ENCODE data around the gene TRIM2. TPM values are rescaled to one million over a fixed set of nuclear protein-coding genes. Genes with fewer than 3 reads are reported as not detected.

Gene TRIM2
- total RNA-seq, 1 donor, result 5.7 TPM

DNA sequence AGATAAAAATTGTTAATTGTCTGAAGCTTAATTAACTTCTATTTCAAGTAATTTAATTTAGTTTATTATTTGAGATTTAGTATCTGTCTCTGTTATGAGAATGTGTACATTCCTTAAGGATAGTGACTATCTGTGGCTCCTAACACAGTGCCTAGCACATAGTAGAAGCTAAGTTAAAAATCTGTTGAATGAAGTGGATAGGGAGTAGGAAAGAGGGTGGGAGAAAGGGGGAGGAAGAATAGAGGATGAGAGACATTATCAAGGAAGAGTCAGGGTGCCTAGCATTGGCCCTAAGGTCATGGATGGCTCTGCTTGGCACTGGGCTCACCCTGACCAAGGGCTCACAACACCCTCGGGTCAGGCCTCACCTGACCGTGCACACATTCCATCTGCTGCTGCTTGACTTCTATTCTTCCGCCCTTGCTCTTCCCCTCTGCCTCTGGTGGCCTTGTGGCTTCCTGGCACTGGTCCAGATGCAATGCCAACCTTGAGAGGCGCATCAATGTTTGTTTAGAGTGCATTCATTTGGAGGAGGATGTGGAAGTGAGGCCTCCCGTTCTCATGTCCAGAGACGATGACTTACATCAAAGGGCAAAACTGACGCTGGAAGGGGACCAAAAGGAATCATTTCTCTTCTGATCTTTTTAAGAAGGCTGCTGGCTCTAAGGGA is 42.3 kb downstream of the TRIM2 start:
- DNase-seq (ENCODE audit: low read depth in 2 of 3, low spot score in 2 of 3), result no peak

DNA sequence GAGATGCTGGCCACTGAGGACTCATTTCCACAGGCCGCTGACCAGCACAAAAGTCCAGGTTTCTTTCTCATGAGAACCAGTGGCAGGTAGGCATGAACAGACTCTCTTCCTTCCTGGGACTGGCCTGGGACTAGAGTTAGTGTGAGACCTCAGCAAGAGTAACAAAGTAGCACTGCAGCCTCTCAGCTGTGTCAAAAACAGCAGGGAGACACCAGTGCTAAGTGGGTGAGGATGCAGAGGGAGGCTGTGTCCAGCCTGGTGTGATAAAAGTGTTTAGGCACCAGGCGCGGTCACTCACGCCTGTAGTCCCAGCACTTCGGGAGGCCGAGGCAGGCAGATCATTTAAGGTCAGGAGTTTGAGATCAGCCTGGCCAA is 42.9 kb downstream of the TRIM2 start:
- DNase-seq (ENCODE audit: low read depth in 2 of 3, low spot score in 2 of 3), result no peak

DNA sequence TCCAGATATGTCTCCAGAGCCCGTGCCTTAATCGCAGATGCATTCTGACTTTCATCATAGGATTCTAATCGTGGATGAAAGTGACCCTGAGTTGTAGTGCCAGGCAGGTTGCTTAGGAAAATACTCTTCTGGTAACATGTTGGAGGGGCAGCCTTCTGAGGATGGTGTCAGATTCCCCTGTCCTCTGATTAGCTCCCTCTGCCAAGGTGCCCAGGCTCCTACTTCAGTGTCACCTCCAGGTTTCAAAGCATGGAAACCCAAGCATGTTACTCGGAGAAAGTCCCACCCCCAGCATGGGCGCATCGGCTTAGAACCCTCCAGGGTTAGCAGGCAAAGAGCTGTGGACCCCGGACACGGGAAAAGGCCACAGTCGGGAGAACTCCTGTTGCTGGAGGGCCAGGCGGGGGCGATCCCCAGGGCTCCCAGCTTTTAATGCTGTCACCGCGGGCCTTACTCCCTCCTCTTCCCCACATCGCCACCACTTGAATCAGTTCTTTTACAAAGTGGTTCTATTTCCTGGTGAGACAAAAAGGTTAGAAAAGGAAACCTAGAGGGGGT is 44.5 kb downstream of the TRIM2 start:
- DNase-seq (ENCODE audit: low read depth in 2 of 3, low spot score in 2 of 3), result peak in 1 of 3 donors; percentile 9

DNA sequence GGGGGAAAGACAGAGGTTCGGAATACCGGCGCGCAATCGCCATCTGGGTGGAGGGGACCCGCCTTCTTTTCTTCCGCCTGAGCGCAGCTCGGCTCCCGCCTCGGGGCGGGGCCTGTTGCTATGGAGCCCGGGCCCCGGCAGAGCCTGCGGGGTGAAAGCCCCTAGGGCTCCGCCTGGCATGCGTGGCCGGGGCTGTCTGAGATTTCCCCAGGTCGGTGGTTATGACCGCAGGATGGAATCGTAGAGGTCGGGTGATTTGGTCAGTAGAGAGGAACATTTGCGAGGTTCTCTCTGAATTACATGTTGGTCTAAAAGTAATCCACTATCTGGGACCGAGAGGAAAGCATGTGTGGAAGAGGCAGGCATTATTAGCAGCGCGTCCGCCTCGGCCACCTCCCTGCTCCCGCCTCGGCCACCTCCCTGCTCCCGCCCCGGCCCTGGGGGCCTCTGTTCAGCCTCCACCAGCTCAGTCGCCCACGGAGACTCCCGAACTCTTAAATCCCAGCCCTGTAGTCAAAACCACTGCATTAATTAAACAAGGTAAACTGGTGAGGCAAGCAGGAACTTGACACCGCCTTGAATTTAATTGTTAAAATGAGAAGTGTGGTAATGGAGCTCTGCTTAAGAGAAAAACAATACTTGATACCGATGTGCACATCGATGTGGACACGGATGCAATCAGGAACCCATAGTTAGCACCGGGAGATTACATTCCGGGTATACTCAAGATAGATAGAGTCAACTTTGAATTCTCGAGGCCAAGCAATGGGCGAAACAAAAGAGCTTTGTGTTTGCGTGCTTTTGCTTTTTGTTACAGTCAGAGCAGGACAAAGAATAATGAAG is 45.2 kb downstream of the TRIM2 start:
- peak; percentile 75 to 86 (median 80) for DNase-seq (ENCODE audit: low read depth in 2 of 3, low spot score in 2 of 3)

DNA sequence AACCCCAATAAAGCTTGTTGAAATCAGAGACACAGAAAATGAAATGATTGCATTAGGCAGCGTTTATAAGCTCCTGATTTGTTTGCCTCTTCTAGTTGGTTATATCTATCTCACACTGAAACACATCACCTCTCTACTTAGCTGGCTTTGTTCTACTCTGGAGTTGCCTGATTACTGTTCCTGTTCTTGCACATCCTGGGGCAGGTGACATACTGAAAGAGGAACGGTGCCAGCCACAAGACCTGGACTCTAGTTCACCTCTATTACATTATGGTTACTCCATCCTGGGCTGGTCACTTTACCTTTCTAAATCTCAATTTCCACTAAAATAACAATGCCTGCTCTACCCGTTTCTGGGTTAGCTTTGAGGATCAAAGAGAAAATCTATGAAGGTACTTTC is 47.9 kb downstream of the TRIM2 start:
- no peak for DNase-seq (ENCODE audit: low read depth in 2 of 3, low spot score in 2 of 3)

DNA sequence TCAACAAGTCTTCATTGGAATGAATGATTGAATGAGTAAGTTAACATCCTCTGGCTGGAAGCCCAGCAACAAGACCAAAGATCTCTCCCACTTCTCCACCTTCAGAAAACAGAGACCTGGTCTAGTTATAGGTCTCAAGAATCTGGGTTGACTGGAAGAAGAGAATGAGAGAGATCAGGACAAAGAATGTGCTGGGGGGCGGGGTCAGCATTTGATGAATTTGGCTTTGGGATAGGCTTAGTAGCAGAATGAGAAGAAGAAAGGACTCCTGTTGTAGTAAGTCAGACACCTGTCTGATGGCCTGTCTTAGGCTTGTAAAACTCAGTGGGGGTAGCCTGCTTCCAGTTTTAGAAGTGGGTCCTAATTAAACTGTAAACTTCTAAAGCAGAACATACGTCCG is 51.0 kb downstream of the TRIM2 start:
- no peak for DNase-seq (ENCODE audit: low read depth in 2 of 3, low spot score in 2 of 3)

DNA sequence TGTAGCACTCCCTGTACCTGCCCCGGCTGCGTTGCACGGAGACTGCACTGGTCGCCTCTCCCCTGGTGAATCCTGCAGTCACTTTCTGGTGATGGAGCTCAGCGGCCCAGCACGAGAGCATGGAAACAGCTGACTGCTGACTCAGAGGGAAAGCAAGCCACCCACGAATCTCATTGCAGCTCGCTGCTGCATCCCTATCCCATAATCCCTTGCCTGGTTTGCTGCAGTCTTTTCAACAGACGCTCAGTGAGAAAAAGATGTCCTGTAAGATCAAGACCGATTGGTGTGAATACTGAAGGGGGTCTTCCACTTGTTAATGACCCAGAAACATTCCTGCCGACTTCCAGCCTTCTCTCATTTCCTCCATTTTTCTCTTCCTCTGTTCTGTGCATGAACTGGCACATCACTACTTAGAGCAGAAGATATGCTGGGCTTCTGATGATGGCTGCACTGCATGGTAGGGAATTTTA is 52.9 kb downstream of the TRIM2 start:
- peak in 2 of 3 donors; percentile 24 to 30 for DNase-seq (ENCODE audit: low read depth in 2 of 3, low spot score in 2 of 3)

DNA sequence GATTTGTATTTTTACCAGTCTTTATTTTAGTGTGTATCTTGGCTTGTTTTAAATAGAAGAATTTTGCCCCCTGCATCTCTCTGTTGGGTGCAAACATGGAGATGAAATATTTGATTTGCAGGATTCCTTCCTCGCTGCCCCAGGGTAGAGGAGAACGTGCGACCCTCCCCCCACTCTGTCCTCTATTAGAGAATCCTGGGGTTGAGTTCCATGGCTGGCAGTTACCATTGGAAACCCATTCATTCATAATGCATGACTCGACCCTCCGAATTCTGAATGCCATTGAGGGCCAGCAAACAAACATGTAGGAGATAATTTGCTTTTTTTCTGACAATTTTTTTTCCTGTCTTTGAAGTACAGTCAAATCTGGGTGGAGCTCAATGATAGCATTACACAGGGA is 53.7 kb downstream of the TRIM2 start:
- no peak for DNase-seq (ENCODE audit: low read depth in 2 of 3, low spot score in 2 of 3)

DNA sequence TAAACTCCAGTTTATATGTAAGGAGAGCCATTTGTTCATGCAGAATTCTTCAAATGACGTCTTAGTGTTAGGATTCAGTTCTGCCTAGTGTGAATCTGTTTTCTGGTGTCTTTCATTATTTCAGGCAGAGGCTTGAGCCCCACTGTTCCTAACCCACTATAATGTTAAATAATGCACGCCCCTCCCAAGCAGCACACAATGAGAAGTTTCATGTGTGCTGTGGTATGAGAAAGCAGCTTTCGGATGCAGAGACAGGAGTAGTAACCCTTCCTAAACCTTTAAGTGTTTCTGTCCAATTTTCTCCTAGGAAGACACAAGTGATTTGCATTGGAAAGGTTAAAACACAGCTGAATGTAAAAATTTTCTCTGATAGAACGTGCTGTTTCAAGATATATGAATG is 54.5 kb downstream of the TRIM2 start:
- DNase-seq (ENCODE audit: low read depth in 2 of 3, low spot score in 2 of 3), result no peak

DNA sequence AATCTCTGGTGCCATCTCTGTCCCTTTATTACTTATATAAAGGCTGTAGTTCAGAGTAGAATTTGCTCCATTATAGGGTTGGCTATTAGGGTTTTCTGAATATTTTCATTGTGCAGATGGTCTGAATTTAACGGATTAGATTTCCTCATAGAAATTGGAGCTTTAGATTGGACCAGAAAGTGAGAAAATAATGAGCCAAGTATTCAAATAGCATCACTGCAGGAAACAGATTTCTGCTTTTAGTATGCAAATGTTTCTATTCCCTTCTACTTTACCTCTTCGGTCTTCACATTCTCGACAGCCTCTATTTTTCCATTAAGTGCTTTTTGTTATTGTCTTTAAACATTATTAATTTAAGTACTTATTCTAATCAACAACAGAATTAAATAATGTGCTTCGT is 55.4 kb downstream of the TRIM2 start:
- no peak for DNase-seq (ENCODE audit: low read depth in 2 of 3, low spot score in 2 of 3)

DNA sequence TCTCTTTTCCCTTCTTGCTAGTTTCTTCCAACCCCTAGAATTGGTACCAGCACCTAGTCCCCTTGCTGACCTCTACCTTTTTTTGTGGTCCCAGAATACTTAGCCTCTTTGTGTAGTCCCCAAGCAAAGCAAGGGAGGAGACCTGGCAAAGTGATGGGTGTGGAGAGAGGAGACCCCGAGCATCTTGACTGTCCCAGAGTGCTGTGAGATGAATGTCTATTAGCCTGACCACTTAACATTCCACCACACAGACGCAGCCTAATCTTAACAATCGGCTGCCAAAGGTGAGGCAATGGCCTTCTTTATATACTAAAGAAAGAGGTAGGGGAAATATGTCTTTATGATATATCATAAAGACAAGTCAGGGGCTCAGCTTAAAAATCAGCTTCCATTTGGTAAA is 55.9 kb downstream of the TRIM2 start:
- no peak for DNase-seq (ENCODE audit: low read depth in 2 of 3, low spot score in 2 of 3)

DNA sequence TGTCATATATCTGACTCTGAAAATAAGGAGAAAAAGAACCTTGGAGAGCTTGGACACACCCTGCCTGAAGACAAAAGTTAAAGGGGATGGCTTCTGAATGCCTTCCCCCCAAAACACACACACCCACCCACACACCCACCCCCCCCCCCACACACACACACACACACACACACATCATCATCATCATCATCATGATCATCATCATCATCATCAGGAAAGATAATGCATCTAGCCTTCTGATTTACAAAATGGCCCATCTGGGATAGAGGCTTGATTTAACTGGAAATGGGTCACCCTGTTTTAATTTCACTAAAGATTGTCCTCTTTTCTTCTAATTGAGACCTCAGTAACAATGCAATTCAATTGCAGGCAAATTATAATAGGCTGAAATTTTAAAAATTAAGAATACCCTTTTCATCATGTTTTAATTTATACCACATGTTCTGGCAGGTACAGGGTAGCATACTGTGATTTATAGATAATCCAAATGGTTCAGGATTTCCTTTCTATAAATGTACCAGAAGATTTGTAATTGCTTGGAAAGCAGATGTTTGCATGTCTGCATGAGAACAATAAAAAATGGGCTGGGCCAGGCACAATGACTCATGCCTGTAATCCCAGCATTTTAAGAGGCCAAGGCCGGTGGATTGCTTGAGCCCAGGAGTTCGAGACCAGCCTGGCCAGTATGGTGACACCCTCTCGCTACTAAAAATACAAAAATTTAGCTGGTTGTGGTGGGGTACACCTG is 56.5 kb downstream of the TRIM2 start:
- DNase-seq (ENCODE audit: low read depth in 2 of 3, low spot score in 2 of 3), result no peak

DNA sequence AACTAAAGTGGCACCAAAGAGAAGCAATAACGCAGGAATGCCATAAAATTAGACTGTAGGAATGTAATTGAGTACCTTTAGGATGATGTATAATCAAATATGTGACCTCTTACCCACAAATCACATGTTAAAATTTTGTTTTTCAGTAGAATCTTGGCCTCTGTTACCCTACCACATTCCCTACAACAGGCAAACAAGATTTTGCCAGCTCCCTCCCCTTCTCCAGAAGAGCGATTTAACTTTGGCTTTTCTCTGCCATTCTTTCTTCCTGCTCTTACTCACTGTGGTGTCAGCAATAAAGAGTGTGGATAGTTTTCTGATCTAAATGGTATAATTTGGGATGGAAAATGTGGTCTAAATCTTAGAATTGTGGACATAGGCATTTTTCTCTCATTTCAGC is 57.2 kb downstream of the TRIM2 start:
- DNase-seq (ENCODE audit: low read depth in 2 of 3, low spot score in 2 of 3), result no peak

DNA sequence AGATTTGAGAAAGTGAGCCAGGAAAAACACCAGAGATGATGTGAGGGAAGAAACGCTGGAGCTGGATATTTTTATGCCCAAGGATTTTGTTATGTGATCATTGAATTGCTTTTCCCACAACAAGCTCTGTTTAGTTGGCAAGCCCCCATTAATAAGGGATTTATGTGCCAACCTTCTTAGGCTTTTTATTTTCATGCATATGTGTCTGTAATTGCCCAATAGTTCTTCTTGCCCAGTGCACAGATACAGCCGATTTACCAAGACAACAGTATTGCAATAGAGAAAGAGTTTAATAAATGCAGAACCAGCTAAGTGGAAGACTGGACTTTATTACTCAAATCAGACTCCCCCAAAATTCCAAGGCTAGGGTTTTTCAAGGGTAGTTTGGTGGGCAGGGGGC is 57.7 kb downstream of the TRIM2 start:
- DNase-seq (ENCODE audit: low read depth in 2 of 3, low spot score in 2 of 3), result no peak

DNA sequence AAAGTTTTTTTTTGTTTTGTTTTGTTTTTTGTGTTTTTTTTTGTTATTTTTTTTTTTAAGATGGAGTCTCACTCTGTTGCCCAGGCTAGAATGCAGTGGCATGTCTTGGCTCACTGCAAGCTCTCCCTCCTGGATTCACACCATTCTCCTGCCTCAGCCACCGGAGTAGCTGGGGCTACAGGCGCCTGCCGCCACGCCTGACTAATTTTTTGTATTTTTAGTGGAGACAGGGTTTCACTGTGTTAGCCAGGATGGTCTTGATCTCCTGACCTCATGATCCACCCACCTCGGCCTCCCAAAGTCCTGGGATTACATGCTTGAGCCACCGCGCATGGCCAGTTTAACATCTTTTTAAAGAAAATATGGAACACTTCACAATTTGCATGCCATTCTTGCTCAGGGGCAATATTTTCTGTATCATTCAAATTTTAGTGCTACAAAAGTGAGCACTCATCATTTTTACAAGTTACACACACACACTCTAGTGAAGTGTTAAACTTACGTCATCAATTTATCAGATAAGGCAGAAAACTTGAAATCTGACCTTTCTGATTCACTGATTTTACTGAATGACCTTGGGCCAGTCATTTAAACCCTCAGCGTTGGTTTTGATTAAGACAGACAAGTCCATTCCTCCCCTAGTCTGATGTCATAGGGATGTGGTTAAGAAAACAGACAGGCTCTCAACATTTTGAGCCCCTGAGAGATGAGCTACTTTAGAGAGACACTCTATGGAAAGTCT is 61.2 kb downstream of the TRIM2 start:
- DNase-seq (ENCODE audit: low read depth in 2 of 3, low spot score in 2 of 3), result no peak

DNA sequence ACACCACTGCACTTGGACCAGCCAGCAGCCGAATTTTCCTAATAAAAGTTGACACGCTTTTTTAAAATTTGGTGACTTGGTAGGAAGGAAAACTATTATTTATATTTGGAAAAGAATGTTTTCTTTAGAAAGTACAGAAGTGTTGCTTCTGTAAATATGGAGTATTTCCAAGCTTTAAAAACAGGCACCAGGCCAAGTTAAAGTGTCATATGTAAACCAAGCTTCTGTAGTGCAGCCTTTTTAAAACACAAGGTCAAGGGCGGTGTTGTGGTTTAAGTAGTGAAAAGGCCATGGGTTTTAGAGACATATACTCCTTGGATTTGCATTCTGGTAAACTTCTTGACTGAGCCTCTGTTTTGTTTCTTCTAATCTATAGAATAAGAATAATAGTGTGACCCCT is 62.7 kb downstream of the TRIM2 start:
- DNase-seq (ENCODE audit: low read depth in 2 of 3, low spot score in 2 of 3), result no peak

DNA sequence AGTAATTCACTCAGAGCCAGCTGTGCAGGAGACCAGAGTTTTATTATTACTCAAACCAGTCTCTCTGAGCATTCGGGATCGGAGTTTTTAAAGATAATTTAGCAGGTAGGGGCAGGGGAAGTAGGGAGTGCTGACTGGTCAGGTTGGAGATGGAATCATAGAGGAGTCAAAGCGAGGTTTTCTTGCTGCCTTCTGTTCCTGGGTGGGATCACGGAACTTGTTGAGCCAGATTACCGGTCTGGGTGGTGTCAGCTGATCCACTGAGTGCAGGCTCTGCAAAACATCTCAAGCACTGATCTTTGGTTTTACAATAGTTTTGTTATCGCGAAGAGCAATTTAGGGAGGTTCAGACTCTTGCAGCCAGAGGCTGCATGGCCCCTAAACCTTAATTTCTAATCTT is 63.6 kb downstream of the TRIM2 start:
- DNase-seq (ENCODE audit: low read depth in 2 of 3, low spot score in 2 of 3), result no peak

DNA sequence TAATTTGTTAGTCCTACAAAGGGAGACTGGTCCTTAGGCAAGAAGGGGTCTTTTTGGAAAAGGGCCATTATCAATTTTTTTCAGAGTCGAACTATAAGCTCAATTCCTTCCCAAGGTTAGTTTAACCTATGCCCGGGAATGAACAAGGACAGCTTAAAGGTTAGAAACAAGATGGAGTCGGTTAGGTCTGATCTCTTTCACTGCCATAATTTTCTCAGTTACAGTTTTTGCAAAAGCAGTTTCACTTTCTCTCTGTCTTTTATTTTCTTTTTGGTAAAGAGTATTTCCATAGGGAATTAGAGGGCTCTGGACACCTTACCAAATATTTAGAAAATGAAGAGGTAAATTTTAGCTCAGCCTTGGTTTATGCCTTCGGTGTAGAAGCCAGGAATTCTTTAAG is 64.1 kb downstream of the TRIM2 start:
- no peak for DNase-seq (ENCODE audit: low read depth in 2 of 3, low spot score in 2 of 3)

DNA sequence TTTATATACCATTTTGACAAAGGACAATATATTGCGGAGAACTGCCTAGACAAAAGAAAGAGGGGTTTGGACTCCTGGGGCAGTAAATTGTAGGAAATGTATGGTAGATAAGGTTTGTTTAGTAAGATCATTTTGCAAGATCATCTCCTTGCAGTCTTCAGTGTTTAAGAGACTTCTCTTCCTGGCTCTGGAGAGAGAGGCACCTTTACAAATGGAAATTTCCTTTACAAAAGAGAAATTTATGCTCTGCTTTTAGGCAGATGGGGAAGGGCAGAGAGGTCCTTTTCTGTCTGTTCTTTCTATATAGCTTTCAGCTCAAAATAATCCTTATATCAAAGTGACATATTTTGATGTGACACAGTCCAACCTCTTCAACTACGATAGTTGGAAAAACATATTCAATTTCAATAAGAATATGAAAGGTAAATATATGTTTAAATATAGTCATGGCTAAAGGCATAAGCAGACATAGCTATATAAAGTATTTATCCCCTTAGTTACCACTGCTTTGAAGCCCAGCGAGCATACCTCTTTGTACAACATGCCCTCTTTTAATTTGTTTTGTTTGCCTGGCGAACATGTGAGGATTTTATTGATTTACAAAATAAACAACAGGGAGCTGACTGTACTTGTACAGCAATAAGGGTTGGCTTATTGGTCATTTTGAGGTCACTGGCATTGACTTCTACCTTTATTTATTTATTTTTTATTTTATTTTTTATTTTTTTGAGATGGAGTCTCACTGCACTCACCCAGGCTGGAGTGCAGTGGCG is 65.2 kb downstream of the TRIM2 start:
- DNase-seq (ENCODE audit: low read depth in 2 of 3, low spot score in 2 of 3), result no peak

DNA sequence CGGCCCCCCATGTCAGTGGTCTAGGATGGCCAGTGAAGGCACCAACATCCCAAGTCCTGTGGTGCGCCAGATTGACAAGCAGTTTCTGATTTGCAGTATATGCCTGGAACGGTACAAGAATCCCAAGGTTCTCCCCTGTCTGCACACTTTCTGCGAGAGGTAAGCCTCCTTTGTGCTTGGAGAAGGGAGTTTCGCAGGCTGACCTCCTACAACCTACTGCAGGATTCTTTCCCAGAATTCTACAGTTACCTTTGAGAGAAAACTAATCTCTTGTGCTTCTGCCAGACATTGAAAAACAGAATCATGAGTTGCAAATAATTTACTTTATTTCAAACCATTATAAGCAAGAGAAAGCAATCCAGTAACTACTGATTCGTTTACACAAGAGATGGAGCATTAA is 66.1 kb downstream of the TRIM2 start:
- no peak for DNase-seq (ENCODE audit: low read depth in 2 of 3, low spot score in 2 of 3)
